SU-DHL-6 (cell line): ENCODE measurements around the gene PLEK2.

Experiments used
- H2AFZ ChIP-seq: fragments of 200-600 bp; sonication (generic); 2 replicates; pipeline ENCODE4 v1.6.1; 2014; ENCODE audit warnings: low read depth, mild to moderate bottlenecking, moderate library complexity, mixed read lengths, antibody characterized with exemption, low read length; ENCODE audit not compliant: severe bottlenecking
- H3F3A ChIP-seq: fragments of 200-600 bp; shearing (Covaris generic); 2 replicates; pipeline ENCODE4 v1.6.0; 2016; ENCODE audit warnings: antibody characterized with exemption, mild to moderate bottlenecking; ENCODE audit not compliant: insufficient read depth
- H3K27ac ChIP-seq: fragments of 200-600 bp; sonication (generic); 2 replicates; pipeline ENCODE4 v1.5.1; 2016; ENCODE audit warnings: low read depth, mild to moderate bottlenecking, low read length, moderate library complexity, mixed read lengths
- H3K27me3 ChIP-seq: fragments of 200-600 bp; sonication (generic), shearing (Covaris generic); 2 replicates; pipeline ENCODE4 v1.6.0; 2014; ENCODE audit warnings: mild to moderate bottlenecking, low read length
- H3K36me3 ChIP-seq: fragments of 200-600 bp; sonication (generic); 2 replicates; pipeline ENCODE4 v1.6.1; 2014; ENCODE audit warnings: mild to moderate bottlenecking, low read length, mixed read lengths
- H3K4me2 ChIP-seq: fragments of 300-600, 200-600 bp; shearing (Covaris generic), sonication (generic); 2 replicates; pipeline ENCODE4 v1.6.0; 2014; ENCODE audit warnings: low read length, low read depth, mild to moderate bottlenecking; ENCODE audit not compliant: poor library complexity, severe bottlenecking
- H3K4me3 ChIP-seq: fragments of 200-600 bp; sonication (generic); 2 replicates; pipeline ENCODE4 v1.5.1; 2014; ENCODE audit warnings: antibody characterized with exemption, low read length, mild to moderate bottlenecking, mixed read lengths; ENCODE audit not compliant: insufficient read depth, poor library complexity, severe bottlenecking
- H3K79me2 ChIP-seq: fragments of 200-600 bp; sonication (generic); 2 replicates; pipeline ENCODE4 v1.6.1; 2014; ENCODE audit warnings: mild to moderate bottlenecking, low read length, moderate library complexity; ENCODE audit not compliant: insufficient read depth
- H3K9ac ChIP-seq: fragments of 200-600 bp; sonication (generic); 2 replicates; pipeline ENCODE4 v1.7.0; 2014; ENCODE audit warnings: mild to moderate bottlenecking, low read length
- H3K9me2 ChIP-seq: fragments of 200-600 bp; sonication (generic); replicated peaks from 2 replicates; pipeline ENCODE4 v1.6.1; 2014; ENCODE audit warnings: low read length; ENCODE audit not compliant: insufficient read depth
- H3K9me3 ChIP-seq: fragments of 200-600 bp; sonication (generic); 2 replicates; pipeline ENCODE4 v1.6.1; 2014; ENCODE audit warnings: low read length, mixed read lengths; ENCODE audit not compliant: insufficient read depth
- H4K20me1 ChIP-seq: fragments of 200-600 bp; sonication (generic); 2 replicates; pipeline ENCODE4 v1.6.1; 2014; ENCODE audit warnings: low read depth, mild to moderate bottlenecking, antibody characterized with exemption, low read length, moderate library complexity, mixed read lengths
- EZH2phosphoT487 ChIP-seq: fragments of 200-600 bp; sonication (generic), shearing (Covaris generic); conservative IDR thresholded peaks from 2 replicates; pipeline ENCODE4 v1.6.1; 2018; ENCODE audit warnings: mild to moderate bottlenecking, antibody characterized with exemption, low read length, moderate library complexity, mixed read lengths
- TF ChIP-seq, protein P1 (sequence below): fragments of 200-600 bp; sonication (generic); IDR thresholded peaks from one replicate; pipeline ENCODE4 v1.5.1; 2017; ENCODE audit warnings: antibody characterized with exemption, mild to moderate bottlenecking, low read length, moderate library complexity; ENCODE audit not compliant: insufficient read depth, poor library complexity, severe bottlenecking

Gene PLEK2

DNA sequence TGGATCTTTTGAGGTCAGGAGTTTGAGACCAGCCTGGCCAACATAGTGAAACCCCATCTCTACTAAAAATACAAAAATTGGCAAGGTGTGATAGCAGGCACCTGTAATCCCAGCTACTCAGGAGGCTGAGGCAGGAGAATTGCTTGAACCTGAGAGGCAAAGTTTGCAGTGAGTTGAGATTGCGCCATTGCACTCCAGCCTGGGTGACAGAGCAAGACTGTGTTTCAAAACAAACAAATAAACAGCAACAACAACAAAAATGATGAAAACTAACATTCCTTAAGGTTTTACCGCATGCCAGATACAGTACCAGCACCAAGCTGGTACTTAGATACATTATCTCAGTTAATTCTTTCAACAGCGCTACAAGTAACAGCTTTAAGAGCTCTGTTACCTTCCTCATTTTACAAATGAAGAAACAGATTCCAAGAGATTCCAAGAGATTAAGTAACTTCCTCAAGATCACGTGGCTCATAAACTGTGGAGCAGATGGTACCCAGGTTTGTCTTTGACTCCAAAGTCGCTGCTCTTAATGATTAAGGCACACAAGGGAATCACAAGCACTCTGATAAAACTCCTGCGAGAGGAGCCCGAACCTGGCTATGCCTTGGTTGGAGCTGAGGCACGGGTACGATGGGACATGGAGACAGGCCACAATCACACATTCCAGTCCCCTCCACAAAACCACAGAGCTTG is 17.7 kb upstream of the PLEK2 start:
- H3K27me3 ChIP-seq, result no peaks in the 10 kb centered on the region
- H3K4me3 ChIP-seq, result no peak overlapping the region
- no peaks in the 10 kb centered on the region for H3K9me2 ChIP-seq
- H2AFZ ChIP-seq, result no peak overlapping the region
- TF ChIP-seq, protein P1, sequence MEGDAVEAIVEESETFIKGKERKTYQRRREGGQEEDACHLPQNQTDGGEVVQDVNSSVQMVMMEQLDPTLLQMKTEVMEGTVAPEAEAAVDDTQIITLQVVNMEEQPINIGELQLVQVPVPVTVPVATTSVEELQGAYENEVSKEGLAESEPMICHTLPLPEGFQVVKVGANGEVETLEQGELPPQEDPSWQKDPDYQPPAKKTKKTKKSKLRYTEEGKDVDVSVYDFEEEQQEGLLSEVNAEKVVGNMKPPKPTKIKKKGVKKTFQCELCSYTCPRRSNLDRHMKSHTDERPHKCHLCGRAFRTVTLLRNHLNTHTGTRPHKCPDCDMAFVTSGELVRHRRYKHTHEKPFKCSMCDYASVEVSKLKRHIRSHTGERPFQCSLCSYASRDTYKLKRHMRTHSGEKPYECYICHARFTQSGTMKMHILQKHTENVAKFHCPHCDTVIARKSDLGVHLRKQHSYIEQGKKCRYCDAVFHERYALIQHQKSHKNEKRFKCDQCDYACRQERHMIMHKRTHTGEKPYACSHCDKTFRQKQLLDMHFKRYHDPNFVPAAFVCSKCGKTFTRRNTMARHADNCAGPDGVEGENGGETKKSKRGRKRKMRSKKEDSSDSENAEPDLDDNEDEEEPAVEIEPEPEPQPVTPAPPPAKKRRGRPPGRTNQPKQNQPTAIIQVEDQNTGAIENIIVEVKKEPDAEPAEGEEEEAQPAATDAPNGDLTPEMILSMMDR, result no peak
- no peak for TF ChIP-seq EZH2phosphoT487
- H3K36me3 ChIP-seq, result no peaks in the 10 kb centered on the region
- H3K79me2 ChIP-seq, result no peaks in the 10 kb centered on the region
- H3K4me2 ChIP-seq, result no peak overlapping the region
- H4K20me1 ChIP-seq, result no peaks in the 10 kb centered on the region
- H3F3A ChIP-seq, result no peaks in the 10 kb centered on the region
- no peak overlapping the region for H3K9ac ChIP-seq
- H3K9me3 ChIP-seq, result no peaks in the 10 kb centered on the region
- no peak overlapping the region for H3K27ac ChIP-seq

- no peaks in the 10 kb centered on the region for H3K79me2 ChIP-seq
- H3K9me3 ChIP-seq, result no peaks in the 10 kb centered on the region
- TF ChIP-seq EZH2phosphoT487, result no peak
- TF ChIP-seq, protein P1, result no peak
- H3K36me3 ChIP-seq, result no peaks in the 10 kb centered on the region
- H3K27me3 ChIP-seq, result no peaks in the 10 kb centered on the region
- H3K9me2 ChIP-seq, result no peaks in the 10 kb centered on the region
- H2AFZ ChIP-seq, result no peak overlapping the region
- no peak overlapping the region for H3K4me2 ChIP-seq
- no peak overlapping the region for H3K4me3 ChIP-seq
- no peak overlapping the region for H3K9ac ChIP-seq
- H4K20me1 ChIP-seq, result no peaks in the 10 kb centered on the region
- H3K27ac ChIP-seq, result no peak overlapping the region
- H3F3A ChIP-seq, result no peaks in the 10 kb centered on the region
Measured at GRCh38 chr14:67428501-67429031, 16.6 kb upstream of the PLEK2 start.

DNA sequence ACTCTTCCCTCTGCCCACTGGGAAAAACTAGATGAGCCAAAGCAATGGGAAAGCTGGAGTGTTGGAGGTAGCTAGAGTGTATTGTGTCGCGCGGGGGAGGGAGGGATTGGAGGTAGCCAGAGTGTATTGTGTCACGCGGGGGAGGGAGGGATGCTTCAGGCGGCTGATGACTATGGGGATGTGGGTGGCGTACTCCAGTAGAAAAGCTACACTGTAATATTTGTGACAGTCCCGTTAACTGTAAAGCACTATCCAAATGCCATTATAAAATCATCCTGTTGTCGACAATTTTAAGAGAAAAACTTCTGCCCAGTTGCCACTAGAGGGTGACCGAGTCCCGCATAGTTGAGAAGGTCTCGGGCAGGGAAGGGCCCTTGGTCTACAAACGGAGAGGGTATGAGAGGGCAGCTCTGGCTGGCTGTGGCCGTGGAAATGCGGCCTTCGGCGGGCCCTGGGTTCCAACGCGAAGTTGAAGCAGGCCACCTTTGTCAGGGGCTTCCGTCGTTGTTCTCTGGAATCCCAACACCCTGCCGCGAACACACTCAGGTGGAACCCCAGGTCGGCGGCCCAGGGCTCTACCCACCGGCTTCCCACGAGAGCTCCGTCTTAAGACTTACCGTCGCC is 15.1 kb upstream of the PLEK2 start:
- H3K9me3 ChIP-seq, result no peaks in the 10 kb centered on the region
- no peak overlapping the region for H2AFZ ChIP-seq
- H4K20me1 ChIP-seq, result no peaks in the 10 kb centered on the region
- H3K4me2 ChIP-seq, result no peak overlapping the region
- H3K36me3 ChIP-seq, result no peaks in the 10 kb centered on the region
- H3K79me2 ChIP-seq, result no peaks in the 10 kb centered on the region
- no peak for TF ChIP-seq EZH2phosphoT487
- TF ChIP-seq, protein P1, result peak; percentile 70
- no peak overlapping the region for H3K27ac ChIP-seq
- H3F3A ChIP-seq, result no peaks in the 10 kb centered on the region
- no peaks in the 10 kb centered on the region for H3K27me3 ChIP-seq
- no peaks in the 10 kb centered on the region for H3K9me2 ChIP-seq
- H3K4me3 ChIP-seq, result no peak overlapping the region
- no peak overlapping the region for H3K9ac ChIP-seq
